GM12873 (cell line): ENCODE measurements around the gene ADGRG1.

Experiments used
- TF ChIP-seq, protein P1 (sequence below): IDR thresholded peaks from 2 replicates; pipeline ENCODE4 v1.5.1; 2012; ENCODE audit warnings: low read depth, mild to moderate bottlenecking, moderate library complexity, low read length, control low read depth; ENCODE audit not compliant: insufficient read depth; ENCODE audit errors: missing control alignments

The ADGRG1 gene

DNA sequence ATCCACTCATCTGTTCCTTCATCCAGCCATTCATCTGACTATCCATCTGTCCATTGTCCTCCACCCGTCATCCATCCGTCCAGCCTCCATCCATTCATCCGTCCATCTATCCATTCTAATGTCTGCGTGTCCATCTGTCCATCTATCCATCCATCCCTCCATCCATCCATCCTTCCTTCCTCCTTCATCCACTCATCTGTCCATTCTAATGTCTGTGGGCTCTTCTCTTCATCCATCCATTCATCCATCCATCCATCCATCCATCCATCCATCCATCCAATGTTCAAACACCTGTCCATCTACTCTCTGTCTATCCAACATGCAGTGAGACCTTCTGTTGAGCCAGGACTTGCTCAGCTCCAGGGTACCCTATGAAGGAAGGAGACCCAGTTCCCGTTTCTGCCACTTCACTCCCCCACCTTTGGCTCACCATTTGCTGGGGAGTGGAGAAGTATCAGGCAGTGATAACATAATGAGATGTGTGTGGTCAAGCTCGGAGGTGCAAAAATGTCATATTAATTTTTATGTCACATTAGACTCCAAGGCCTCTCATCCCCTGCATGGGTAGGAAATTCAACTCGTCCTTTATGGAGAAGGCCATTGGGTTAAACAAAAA lies 36.5 kb upstream of the ADGRG1 start:
- TF ChIP-seq, protein P1, sequence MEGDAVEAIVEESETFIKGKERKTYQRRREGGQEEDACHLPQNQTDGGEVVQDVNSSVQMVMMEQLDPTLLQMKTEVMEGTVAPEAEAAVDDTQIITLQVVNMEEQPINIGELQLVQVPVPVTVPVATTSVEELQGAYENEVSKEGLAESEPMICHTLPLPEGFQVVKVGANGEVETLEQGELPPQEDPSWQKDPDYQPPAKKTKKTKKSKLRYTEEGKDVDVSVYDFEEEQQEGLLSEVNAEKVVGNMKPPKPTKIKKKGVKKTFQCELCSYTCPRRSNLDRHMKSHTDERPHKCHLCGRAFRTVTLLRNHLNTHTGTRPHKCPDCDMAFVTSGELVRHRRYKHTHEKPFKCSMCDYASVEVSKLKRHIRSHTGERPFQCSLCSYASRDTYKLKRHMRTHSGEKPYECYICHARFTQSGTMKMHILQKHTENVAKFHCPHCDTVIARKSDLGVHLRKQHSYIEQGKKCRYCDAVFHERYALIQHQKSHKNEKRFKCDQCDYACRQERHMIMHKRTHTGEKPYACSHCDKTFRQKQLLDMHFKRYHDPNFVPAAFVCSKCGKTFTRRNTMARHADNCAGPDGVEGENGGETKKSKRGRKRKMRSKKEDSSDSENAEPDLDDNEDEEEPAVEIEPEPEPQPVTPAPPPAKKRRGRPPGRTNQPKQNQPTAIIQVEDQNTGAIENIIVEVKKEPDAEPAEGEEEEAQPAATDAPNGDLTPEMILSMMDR: no peak

DNA sequence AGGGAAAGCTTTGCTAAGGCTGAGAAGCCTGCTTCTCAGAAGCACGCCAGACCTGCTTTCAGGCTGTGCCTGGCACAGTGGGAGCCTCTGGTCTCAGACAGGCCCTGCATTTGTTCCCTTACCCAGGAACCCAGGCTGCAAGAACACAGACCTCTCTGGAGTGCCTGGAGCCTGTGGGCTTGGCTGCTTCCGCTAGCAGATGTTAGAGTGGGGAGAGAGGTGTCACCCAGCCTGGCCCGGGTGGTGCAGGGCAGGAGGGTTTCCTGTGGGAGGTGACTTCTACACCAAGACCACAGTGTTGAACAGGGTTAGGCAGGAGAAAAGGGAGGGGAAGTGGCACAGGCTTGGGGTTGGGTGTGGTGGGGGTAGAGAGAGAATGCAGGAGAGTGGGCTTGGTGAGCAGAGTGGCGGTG lies 35.8 kb upstream of the ADGRG1 start:
- TF ChIP-seq, protein P1: no peak

DNA sequence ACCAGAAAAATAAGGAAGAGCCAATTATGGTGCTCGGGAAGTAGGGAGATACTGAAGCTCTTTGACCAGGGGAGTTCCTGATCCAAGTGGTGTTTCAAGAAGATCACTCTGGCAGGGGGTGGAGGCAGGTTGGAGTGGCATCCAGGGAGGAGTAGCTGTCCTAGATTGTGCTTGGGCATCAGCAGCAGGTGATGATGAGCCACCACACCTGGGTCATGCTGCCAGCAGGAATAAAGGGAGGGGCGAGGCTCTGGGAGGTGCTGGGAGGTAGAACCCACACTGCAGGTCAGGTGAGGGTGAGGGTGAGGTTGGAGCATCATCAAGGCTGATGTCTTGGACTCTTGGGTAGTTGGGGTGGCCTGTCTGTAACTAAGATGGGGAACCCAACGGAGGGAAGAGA lies 35.4 kb upstream of the ADGRG1 start:
- TF ChIP-seq, protein P1: no peak

DNA sequence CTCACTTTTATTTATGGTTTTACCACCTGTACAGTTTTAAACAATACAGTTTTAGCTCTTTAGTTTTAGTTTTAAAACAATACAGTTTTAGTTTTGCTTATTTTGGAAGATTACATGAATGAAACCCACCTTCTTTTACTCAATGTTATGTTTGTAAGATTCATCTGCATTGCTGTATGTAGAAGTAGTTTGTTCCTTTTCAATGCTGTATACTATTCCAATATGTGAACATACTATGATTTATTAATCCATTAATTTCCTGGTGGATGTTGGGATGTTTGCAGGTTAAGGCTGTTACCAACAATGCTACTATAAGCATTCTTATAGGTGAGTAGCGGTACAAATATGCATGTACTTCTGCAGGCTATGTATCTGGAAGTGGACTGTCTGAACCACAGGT lies 34.4 kb upstream of the ADGRG1 start:
- TF ChIP-seq, protein P1: no peak

DNA sequence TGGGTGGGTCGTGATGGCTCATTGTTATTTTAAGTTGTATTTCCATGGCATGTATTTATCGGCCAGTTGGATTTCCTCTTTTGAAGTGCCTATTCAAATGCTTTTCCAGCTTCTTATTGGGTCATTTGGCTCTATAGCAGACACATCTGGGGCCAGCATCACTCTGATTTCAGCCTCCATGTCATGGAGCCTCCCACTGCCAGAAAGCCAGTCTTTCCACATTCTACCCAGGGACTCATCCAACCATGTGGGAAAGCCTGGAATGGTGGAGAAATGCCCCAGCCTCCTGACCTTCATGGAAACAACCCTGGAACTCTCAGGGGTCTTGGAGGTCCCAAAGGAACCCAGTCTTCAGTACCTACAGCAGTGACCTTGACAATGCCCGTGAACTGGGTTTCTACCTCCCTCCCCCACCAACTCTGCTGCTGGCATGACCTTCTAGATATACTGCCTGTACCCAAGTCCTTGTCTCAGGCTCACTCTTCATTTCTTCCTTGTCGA lies 33.8 kb upstream of the ADGRG1 start:
- TF ChIP-seq, protein P1: no peak

DNA sequence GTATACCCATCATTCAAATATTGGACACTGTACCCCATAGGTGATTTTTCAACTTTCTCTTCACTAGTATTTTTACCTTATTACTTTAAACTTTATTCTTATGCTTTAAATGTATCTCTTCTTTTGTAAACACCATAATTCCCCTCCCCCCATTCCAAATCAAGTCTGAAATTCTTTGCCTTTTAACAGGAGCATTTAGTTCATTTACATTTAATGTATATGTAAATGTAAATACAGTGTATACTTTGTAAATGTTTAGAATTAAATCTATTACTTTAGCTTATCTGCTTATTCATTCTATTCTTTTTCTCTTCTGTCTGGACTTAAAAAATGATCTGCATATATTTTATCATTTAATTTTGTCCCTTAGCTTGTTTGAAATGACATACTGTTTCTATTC lies 30.0 kb upstream of the ADGRG1 start:
- TF ChIP-seq, protein P1: no peak

DNA sequence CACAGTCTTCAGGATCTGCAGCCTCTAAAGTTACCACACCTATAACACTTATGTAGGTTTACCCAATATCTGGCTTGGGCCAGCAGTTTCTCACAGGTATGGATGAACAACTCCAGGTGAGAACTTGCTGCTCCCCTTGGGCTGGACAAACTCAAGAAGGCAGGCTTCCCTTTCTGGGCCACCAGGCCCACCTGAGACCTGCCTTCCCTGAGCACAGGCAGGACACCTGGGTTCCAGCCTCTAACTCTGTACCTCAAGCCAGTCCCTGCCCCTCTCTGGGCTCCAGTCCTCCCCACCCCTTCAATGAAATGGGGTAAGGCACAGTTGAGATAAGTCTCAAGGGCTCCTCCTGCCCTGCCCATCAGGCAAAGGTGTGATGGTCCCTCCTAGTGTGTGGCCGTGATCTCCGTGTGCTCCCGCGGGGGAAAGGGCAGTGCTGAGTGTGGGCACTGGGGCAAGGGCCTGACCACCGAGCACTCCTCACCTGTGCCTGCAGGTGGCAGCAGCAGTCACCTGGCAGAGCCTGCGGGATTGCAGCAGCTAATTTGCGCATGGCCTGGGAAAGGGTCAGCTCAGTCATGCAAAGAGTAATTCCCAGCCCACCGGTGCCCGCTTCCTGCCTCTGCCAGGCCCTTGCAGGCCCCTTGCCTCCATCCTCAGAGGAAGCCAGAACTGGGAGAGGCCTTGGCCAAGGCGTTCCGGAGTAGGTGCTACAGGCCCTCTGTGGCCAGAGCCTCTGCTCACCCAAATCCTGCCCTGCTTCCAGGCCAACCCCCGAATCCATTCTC lies 28.2 kb upstream of the ADGRG1 start:
- TF ChIP-seq, protein P1: peak; percentile 93
